SK-N-SH (cell line): Measurements from ENCODE around the gene SH3BGRL2. TPM values are rescaled to one million over a fixed set of nuclear protein-coding genes. Genes with fewer than 3 reads are reported as not detected.

Source experiments
- CTCF ChIA-PET: fragments of 300-600, 350-600 bp; formaldehyde crosslinking; extraction: SDS; loops from one replicate; lab custom pipeline; 2021; lab: Yijun Ruan, JAX
- POLR2A ChIA-PET: fragments of 350-600 bp; sonication (Branson Sonifier 250); formaldehyde crosslinking; extraction: SDS; loops from one replicate; lab custom pipeline; 2020; ENCODE audit warnings: antibody characterized with exemption, inconsistent platforms; lab: Yijun Ruan, JAX
- DNase-seq: peaks from one replicate; pipeline ENCODE4 v3.0.0; 2012
- H2AFZ ChIP-seq: fragments of 200-600 bp; sonication (generic); 2 replicates; pipeline ENCODE4 v1.8.1; 2016; ENCODE audit warnings: antibody characterized with exemption, mild to moderate bottlenecking, low read depth
- H3F3A ChIP-seq: fragments of 200-600 bp; sonication (generic); replicated peaks from 2 replicates; pipeline ENCODE3; 2016; ENCODE audit warnings: antibody characterized with exemption, mild to moderate bottlenecking; ENCODE audit not compliant: insufficient read depth
- H3K27ac ChIP-seq, 2 experiments: fragments of 200-500 bp in 1 of 2; fragments of 200-600 bp in 1 of 2; sonication (Bioruptor generic) in 1 of 2; sonication (generic), shearing (Covaris generic) in 1 of 2; 2 replicates each; pipeline versions ENCODE4 v1.5.1 to v1.6.1; 2014 to 2016; ENCODE audit warnings: low read depth in 2 of 2, inconsistent platforms in 1 of 2, low read length in 1 of 2, mild to moderate bottlenecking in 1 of 2, mixed read lengths in 1 of 2
- H3K27me3 ChIP-seq: fragments of 200-600 bp; sonication (generic), shearing (Covaris generic); 2 replicates; pipeline ENCODE4 v1.6.1; 2016; ENCODE audit warnings: mixed run types; ENCODE audit not compliant: insufficient read depth
- H3K36me3 ChIP-seq, 2 experiments: fragments of 200-500 bp in 1 of 2; fragments of 200-600 bp in 1 of 2; sonication (Bioruptor generic) in 1 of 2; sonication (generic) in 1 of 2; replicated peaks in 1 of 2; 2 replicates each; pipeline versions ENCODE3 to v1.5.1; 2014 to 2016; ENCODE audit warnings: low read length in 1 of 2, mild to moderate bottlenecking in 1 of 2; ENCODE audit not compliant: insufficient read depth in 2 of 2, control insufficient read depth in 1 of 2
- H3K4me1 ChIP-seq, 2 experiments: fragments of 200-500 bp in 1 of 2; fragments of 200-600 bp in 1 of 2; sonication (Bioruptor generic) in 1 of 2; sonication (generic), shearing (Covaris generic) in 1 of 2; 2 replicates each; pipeline versions ENCODE4 v1.5.1 to v1.6.1; 2014 to 2016; ENCODE audit warnings: low read depth in 1 of 2, low read length in 1 of 2, mixed run types in 1 of 2; ENCODE audit not compliant: insufficient read depth in 2 of 2, control insufficient read depth in 1 of 2
- H3K4me2 ChIP-seq: fragments of 200-600 bp; sonication (generic), shearing (Covaris generic); 2 replicates; pipeline ENCODE4 v1.6.1; 2017; ENCODE audit warnings: mixed run types
- H3K4me3 ChIP-seq, 2 experiments: fragments of 200-500 bp in 1 of 2; fragments of 200-600 bp in 1 of 2; sonication (Bioruptor generic) in 1 of 2; sonication (generic), shearing (Covaris generic) in 1 of 2; 2 replicates each; pipeline versions ENCODE4 v1.5.1 to v1.8.1; 2014 to 2016; ENCODE audit warnings: low read depth in 2 of 2, inconsistent platforms in 1 of 2, low read length in 1 of 2, mild to moderate bottlenecking in 1 of 2, mixed read lengths in 1 of 2, moderate library complexity in 1 of 2
- H3K79me2 ChIP-seq: fragments of 200-600 bp; sonication (generic); 2 replicates; pipeline ENCODE4 v1.8.1; 2017; ENCODE audit warnings: mild to moderate bottlenecking; ENCODE audit not compliant: insufficient read depth
- H3K9ac ChIP-seq: fragments of 200-600 bp; sonication (generic); 2 replicates; pipeline ENCODE4 v1.6.1; 2017; ENCODE audit warnings: mixed run types
- H3K9me2 ChIP-seq: fragments of 200-600 bp; sonication (generic); 2 replicates; pipeline ENCODE4 v1.6.1; 2017; ENCODE audit warnings: mixed run types
- H3K9me3 ChIP-seq: fragments of 200-600 bp; sonication (generic); 2 replicates; pipeline ENCODE4 v1.6.1; 2017; ENCODE audit warnings: mixed run types, mild to moderate bottlenecking, moderate library complexity
- H4K20me1 ChIP-seq: fragments of 200-600 bp; sonication (generic); 2 replicates; pipeline ENCODE4 v1.6.1; 2017; ENCODE audit warnings: mild to moderate bottlenecking, mixed run types; ENCODE audit not compliant: insufficient read depth
- CHD2 ChIP-seq: fragments of 150-350 bp; IDR thresholded peaks from 2 replicates; pipeline ENCODE4 v1.6.1; 2018; ENCODE audit warnings: low read length; ENCODE audit not compliant: partially characterized antibody
- ELF1 ChIP-seq: IDR thresholded peaks from 2 replicates; pipeline ENCODE4 v1.4.0; 2012
- EP300 ChIP-seq, 2 experiments: IDR thresholded peaks; 2 replicates each; pipeline versions ENCODE4 v1.4.0 to v1.6.1; 2012; ENCODE audit warnings: borderline replicate concordance in 1 of 2, low read depth in 1 of 2, low read length in 1 of 2
- EZH2phosphoT487 ChIP-seq: fragments of 200-600 bp; sonication (generic); IDR thresholded peaks from 2 replicates; pipeline ENCODE4 v1.6.1; 2017; ENCODE audit warnings: low read depth, mixed run types, mild to moderate bottlenecking, antibody characterized with exemption, moderate library complexity, borderline replicate concordance
- FOSL2 ChIP-seq: IDR thresholded peaks from 2 replicates; pipeline ENCODE4 v1.4.0; 2012; ENCODE audit warnings: low read depth, mild to moderate bottlenecking, moderate library complexity, borderline replicate concordance
- FOXM1 ChIP-seq: IDR thresholded peaks from 2 replicates; pipeline ENCODE4 v1.4.0; 2012; ENCODE audit warnings: low read depth, mild to moderate bottlenecking
- GABPA ChIP-seq: IDR thresholded peaks from 2 replicates; pipeline ENCODE4 v1.4.0; 2012; ENCODE audit warnings: low read depth, mild to moderate bottlenecking
- IRF3 ChIP-seq: fragments of 150-350 bp; IDR thresholded peaks from 2 replicates; pipeline ENCODE4 v1.6.1; 2016; ENCODE audit warnings: mild to moderate bottlenecking, low read depth, low read length
- MAX ChIP-seq: IDR thresholded peaks from 2 replicates; pipeline ENCODE4 v1.4.0; 2012; ENCODE audit warnings: low read depth
- MXI1 ChIP-seq: IDR thresholded peaks from 2 replicates; pipeline ENCODE4 v1.6.1; 2012; ENCODE audit warnings: mild to moderate bottlenecking, low read depth, low read length, improper control_type of control experiment
- NFIC ChIP-seq: IDR thresholded peaks from 2 replicates; pipeline ENCODE4 v1.4.0; 2012; ENCODE audit warnings: borderline replicate concordance
- RCOR1 ChIP-seq: fragments of 150-350 bp; IDR thresholded peaks from 2 replicates; pipeline ENCODE4 v1.6.1; 2017; ENCODE audit warnings: antibody characterized with exemption, low read length
- REST ChIP-seq: IDR thresholded peaks from 2 replicates; pipeline ENCODE4 v1.6.1; 2012; ENCODE audit warnings: mild to moderate bottlenecking, low read depth, low read length, moderate library complexity
- RFX5 ChIP-seq: IDR thresholded peaks from 2 replicates; pipeline ENCODE4 v1.6.1; 2012; ENCODE audit warnings: mild to moderate bottlenecking, improper control_type of control experiment, low read length
- TAF1 ChIP-seq: IDR thresholded peaks from 2 replicates; pipeline ENCODE4 v1.6.1; 2012; ENCODE audit warnings: low read depth, mild to moderate bottlenecking, low read length, moderate library complexity, borderline replicate concordance
- TEAD4 ChIP-seq: IDR thresholded peaks from 2 replicates; pipeline ENCODE4 v1.4.0; 2012; ENCODE audit warnings: mild to moderate bottlenecking, borderline replicate concordance; ENCODE audit not compliant: insufficient read depth
- USF1 ChIP-seq: IDR thresholded peaks from 2 replicates; pipeline ENCODE4 v1.4.0; 2012; ENCODE audit warnings: low read depth, borderline replicate concordance
- YY1 ChIP-seq: IDR thresholded peaks from 2 replicates; pipeline ENCODE4 v1.4.0; 2012; ENCODE audit warnings: low read depth, mild to moderate bottlenecking
- ZBTB33 ChIP-seq: IDR thresholded peaks from 2 replicates; pipeline ENCODE4 v1.4.0; 2012; ENCODE audit warnings: low read depth, borderline replicate concordance
- WGBS: methylation state at CpG from one replicate; pipeline ENCODE4 v1.1.6; 2017; ENCODE audit warnings: low lambda C conversion rate; 5-methylcytosine and 5-hydroxymethylcytosine counted together
- polyA plus RNA-seq, 3 experiments: library from polyadenylated mRNA; depleted of rRNA; stranded (reverse); fragments of >200 nt; gene quantifications; 2 replicates each; pipeline ENCODE4 v1.2.3, GENCODE V29; 2012

Gene SH3BGRL2
- polyA plus RNA-seq, 1 of the 3 experiments (the other 2 are of a cell fraction): 1.4 TPM

GRCh38 chr6:79719248-79719960 lies 88.3 kb downstream of the SH3BGRL2 start:
- Histone ChIP-seq H3K4me1 (no peaks in the 10 kb centered on the region; a peak in 1 of 4 replicates), H4K20me1 (no peaks in the 10 kb centered on the region), H2AFZ (no peak overlapping the region), H3K27ac (no peak overlapping the region), H3K4me2 (no peak overlapping the region), H3K79me2 (no peaks in the 10 kb centered on the region), H3K9me3 (no peaks in the 10 kb centered on the region), H3K36me3 (no peaks in the 10 kb centered on the region), H3K4me3 (no peak overlapping the region), H3F3A (no peaks in the 10 kb centered on the region), H3K9ac (no peak overlapping the region), H3K27me3 (no peaks in the 10 kb centered on the region), H3K9me2 (no peaks in the 10 kb centered on the region)
- ChIA-PET POLR2A (no interaction called here), CTCF (interaction anchor here (1.4 kb wide), 1 partner anchor 9 kb away, joined by 3 read pairs; no protein-coding TSS in a partner anchor)
- DNase-seq: no peak
- TF ChIP-seq CHD2 (no peak), IRF3 (no peak), USF1 (no peak), TAF1 (no peak), TEAD4 (no peak), EP300 (IDR thresholded peaks at IDR 0.05; ENCODE audit: borderline replicate concordance in 1 of 2, low read depth in 1 of 2, low read length in 1 of 2) (no peak), GABPA (no peak), FOSL2 (no peak), MAX (no peak)
- WGBS: 64% methylated on average over 6 of the region's 6 CpGs

- Histone ChIP-seq H3K9me2 (no peaks in the 10 kb centered on the region), H3K4me2 (no peak overlapping the region), H2AFZ (no peak overlapping the region), H3K36me3 (no peaks in the 10 kb centered on the region), H3K27me3 (no peaks in the 10 kb centered on the region; the same call in 1 of the 2 replicates), H3K9ac (no peak overlapping the region), H3K79me2 (no peaks in the 10 kb centered on the region), H3K27ac (no peak overlapping the region), H3F3A (no peaks in the 10 kb centered on the region), H3K4me1 (peaks cover 0 to 3% of the 10 kb centered on the region in 2 experiments; a peak in 1 of 4 replicates), H4K20me1 (no peaks in the 10 kb centered on the region), H3K4me3 (no peak overlapping the region), H3K9me3 (no peaks in the 10 kb centered on the region)
- WGBS: 78% methylated on average over 2 of the region's 2 CpGs
- CTCF ChIA-PET: interaction anchor here (1.4 to 1.5 kb wide), 2 partner anchors 11 to 154 kb away, joined by 3 to 9 read pairs; no protein-coding TSS in a partner anchor
- DNase-seq: peak; percentile 8
- TF ChIP-seq ELF1 (no peak), NFIC (no peak), RFX5 (no peak), GABPA (no peak), FOXM1 (no peak), RCOR1 (no peak), ZBTB33 (no peak), TEAD4 (no peak), MXI1 (no peak), EP300 (IDR thresholded peaks at IDR 0.05; ENCODE audit: borderline replicate concordance in 1 of 2, low read depth in 1 of 2, low read length in 1 of 2) (no peak), EZH2phosphoT487 (no peak), REST (no peak), YY1 (no peak)
- POLR2A ChIA-PET: no interaction called here
Measured at GRCh38 chr6:79724816-79725215, 93.7 kb downstream of the SH3BGRL2 start.
